HepG2 (cell line): ENCODE results near the gene FERMT2. TPM values are rescaled to one million over a fixed set of nuclear protein-coding genes. Genes with fewer than 3 reads are reported as not detected.

Experiments used
- ASH2L ChIP-seq: fragments of 300-600, 200-600 bp; sonication (generic); IDR thresholded peaks from 2 replicates; pipeline ENCODE4 v1.7.0; 2017; ENCODE audit warnings: low read depth, mild to moderate bottlenecking, moderate library complexity, mixed read lengths, low read length; ENCODE audit not compliant: insufficient read length
- CREM ChIP-seq, 2 experiments: sonication (generic) in 1 of 2; formaldehyde crosslinking in 1 of 2; IDR thresholded peaks; 2 replicates each; pipeline versions ENCODE4 v1.4.0 to v1.6.1; 2016 to 2020; ENCODE audit warnings: antibody characterized with exemption in 1 of 2, mild to moderate bottlenecking in 1 of 2, missing genetic modification reagents in 1 of 2
- HNF1A ChIP-seq, 2 experiments: sonication (generic) in 1 of 2; formaldehyde crosslinking in 1 of 2; IDR thresholded peaks; 2 replicates each; pipeline versions ENCODE4 v1.4.0 to v1.6.1; 2016 to 2020; ENCODE audit warnings: borderline replicate concordance in 1 of 2, low read depth in 1 of 2, mild to moderate bottlenecking in 1 of 2, missing genetic modification reagents in 1 of 2
- KDM1A ChIP-seq: IDR thresholded peaks from 2 replicates; pipeline ENCODE4 v1.6.1; 2016; ENCODE audit warnings: missing compliant biosample characterization
- MEIS1 ChIP-seq: sonication (generic); formaldehyde crosslinking; IDR thresholded peaks from 2 replicates; pipeline ENCODE4 v1.9.0; 2021; ENCODE audit warnings: mild to moderate bottlenecking, missing genetic modification reagents, moderate library complexity, borderline replicate concordance
- RARA ChIP-seq: IDR thresholded peaks from 2 replicates; pipeline ENCODE4 v1.6.1; 2016; ENCODE audit warnings: missing genetic modification reagents, missing compliant biosample characterization
- RCOR2 ChIP-seq: IDR thresholded peaks from 2 replicates; pipeline ENCODE4 v1.6.1; 2016; ENCODE audit warnings: missing biosample characterization, missing genetic modification reagents
- SOX5 ChIP-seq: IDR thresholded peaks from 2 replicates; pipeline ENCODE4 v1.6.1; 2016; ENCODE audit warnings: borderline replicate concordance
- ZNF281 ChIP-seq: sonication (generic); formaldehyde crosslinking; IDR thresholded peaks from 2 replicates; pipeline ENCODE4 v1.4.0; 2020; ENCODE audit warnings: missing genetic modification reagents, borderline replicate concordance
- ZNF609 ChIP-seq: sonication (generic); formaldehyde crosslinking; IDR thresholded peaks from 2 replicates; pipeline ENCODE4 v1.4.0; 2020; ENCODE audit warnings: mild to moderate bottlenecking, missing genetic modification reagents, borderline replicate concordance
- polyA plus RNA-seq, 8 experiments: library from polyadenylated mRNA; depleted of rRNA in 3 of 8; stranded (reverse) in 7 of 8; unstranded in 1 of 8; fragments of >200 nt; fragmentation: Illumina TruSeq in 4 of 8; extraction: Trizol in 4 of 8; gene quantifications; 2 replicates each; pipeline versions ENCODE4 v1.2.1 to v1.2.3, GENCODE V29; 2011 to 2016; ENCODE audit warnings: low read depth in 4 of 8, missing spikeins in 1 of 8, mixed read lengths in 1 of 8; ENCODE audit not compliant: insufficient read depth in 1 of 8
- total RNA-seq, 5 experiments: library from RNA; depleted of rRNA; stranded (reverse); fragments of >200 nt; fragmentation: Illumina TruSeq; extraction: Trizol; gene quantifications; 2 replicates each; pipeline ENCODE4 v1.2.3, GENCODE V29; 2016; ENCODE audit warnings: low read depth in 1 of 5
- TF ChIP-seq, protein P1 (sequence below): IDR thresholded peaks from 2 replicates; pipeline ENCODE4 v1.6.1; 2012; ENCODE audit warnings: low read depth, low read length, improper control_type of control experiment
- TF ChIP-seq, protein P2 (sequence below): IDR thresholded peaks from 2 replicates; pipeline ENCODE4 v1.6.1; 2016; ENCODE audit warnings: low read depth, borderline replicate concordance

Gene FERMT2
- total and polyA plus RNA-seq, 2 of the 13 experiments (the other 11 are each of a cell fraction or from before 2014, with no cell fraction given), result 36.2 to 60.4 TPM

DNA sequence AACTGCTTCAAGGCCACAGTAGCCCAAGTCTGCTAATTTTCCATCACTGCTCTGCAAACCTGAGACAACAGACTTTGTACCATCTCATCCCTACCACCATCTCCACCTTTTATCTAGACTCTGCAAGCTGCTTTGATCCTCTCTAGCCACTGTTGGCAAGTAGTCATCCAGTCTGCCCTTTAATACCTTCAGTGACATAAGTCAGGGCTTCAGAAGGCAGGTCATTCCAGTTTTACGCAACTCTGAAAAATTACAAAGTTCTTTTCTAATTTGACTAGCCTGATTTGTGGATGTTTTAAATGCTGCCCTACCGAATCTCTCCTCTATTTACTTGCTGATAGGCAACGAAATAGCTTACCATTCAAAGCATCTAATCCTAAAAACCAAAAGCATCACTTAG is 2.8 kb downstream of the FERMT2 start (continued):
- 0 out of 2 replicates have a peak, but pooled peaks have one; percentile 17 for TF ChIP-seq ZNF281 (CRISPR knock-in tag)
- TF ChIP-seq MEIS1 (CRISPR knock-in tag), result 0 out of 2 replicates have a peak, but pooled peaks have one; percentile 33
- peak; percentile 82 for TF ChIP-seq CREM (IDR thresholded peaks at IDR 0.05)
- TF ChIP-seq CREM (CRISPR knock-in tag; IDR thresholded peaks at IDR 0.05), result no peak
- peak; percentile 82; the same call in 1 of the 2 replicates for TF ChIP-seq ZNF609 (CRISPR knock-in tag)
- TF ChIP-seq, protein P1, sequence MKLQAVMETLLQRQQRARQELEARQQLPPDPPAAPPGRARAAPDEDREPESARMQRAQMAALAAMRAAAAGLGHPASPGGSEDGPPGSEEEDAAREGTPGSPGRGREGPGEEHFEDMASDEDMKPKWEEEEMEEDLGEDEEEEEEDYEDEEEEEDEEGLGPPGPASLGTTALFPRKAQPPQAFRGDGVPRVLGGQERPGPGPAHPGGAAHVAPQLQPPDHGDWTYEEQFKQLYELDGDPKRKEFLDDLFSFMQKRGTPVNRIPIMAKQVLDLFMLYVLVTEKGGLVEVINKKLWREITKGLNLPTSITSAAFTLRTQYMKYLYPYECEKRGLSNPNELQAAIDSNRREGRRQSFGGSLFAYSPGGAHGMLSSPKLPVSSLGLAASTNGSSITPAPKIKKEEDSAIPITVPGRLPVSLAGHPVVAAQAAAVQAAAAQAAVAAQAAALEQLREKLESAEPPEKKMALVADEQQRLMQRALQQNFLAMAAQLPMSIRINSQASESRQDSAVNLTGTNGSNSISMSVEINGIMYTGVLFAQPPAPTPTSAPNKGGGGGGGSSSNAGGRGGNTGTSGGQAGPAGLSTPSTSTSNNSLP, result 0 out of 2 replicates have a peak, but pooled peaks have one; percentile 61
- TF ChIP-seq RARA, result peak; percentile 82
- peak; percentile 52; the same call in 1 of the 2 replicates for TF ChIP-seq HNF1A (IDR thresholded peaks at IDR 0.05; ENCODE audit: low read depth)
- peak; percentile 63; the same call in 1 of the 2 replicates for TF ChIP-seq HNF1A (CRISPR knock-in tag; IDR thresholded peaks at IDR 0.05; ENCODE audit: borderline replicate concordance)
- peak; percentile 94 for TF ChIP-seq RCOR2 (CRISPR knock-in tag)
- TF ChIP-seq ASH2L, result peak; percentile 60
- peak; percentile 70 for TF ChIP-seq KDM1A (CRISPR knock-in tag)
- TF ChIP-seq, protein P2, sequence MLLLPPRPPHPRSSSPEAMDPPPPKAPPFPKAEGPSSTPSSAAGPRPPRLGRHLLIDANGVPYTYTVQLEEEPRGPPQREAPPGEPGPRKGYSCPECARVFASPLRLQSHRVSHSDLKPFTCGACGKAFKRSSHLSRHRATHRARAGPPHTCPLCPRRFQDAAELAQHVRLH (CRISPR knock-in tag), result no peak
- TF ChIP-seq SOX5 (CRISPR knock-in tag), result peak; percentile 48; the same call in 1 of the 2 replicates
